Activated CD4-positive, CD25-positive, alpha-beta regulatory T cell (primary cell): ENCODE measurements around the gene ACAN.

Experiments
- DNase-seq, 4 experiments: peaks; one replicate each; lab custom pipeline; 2025; lab: John Stamatoyannopoulos, UW

Gene ACAN

DNA sequence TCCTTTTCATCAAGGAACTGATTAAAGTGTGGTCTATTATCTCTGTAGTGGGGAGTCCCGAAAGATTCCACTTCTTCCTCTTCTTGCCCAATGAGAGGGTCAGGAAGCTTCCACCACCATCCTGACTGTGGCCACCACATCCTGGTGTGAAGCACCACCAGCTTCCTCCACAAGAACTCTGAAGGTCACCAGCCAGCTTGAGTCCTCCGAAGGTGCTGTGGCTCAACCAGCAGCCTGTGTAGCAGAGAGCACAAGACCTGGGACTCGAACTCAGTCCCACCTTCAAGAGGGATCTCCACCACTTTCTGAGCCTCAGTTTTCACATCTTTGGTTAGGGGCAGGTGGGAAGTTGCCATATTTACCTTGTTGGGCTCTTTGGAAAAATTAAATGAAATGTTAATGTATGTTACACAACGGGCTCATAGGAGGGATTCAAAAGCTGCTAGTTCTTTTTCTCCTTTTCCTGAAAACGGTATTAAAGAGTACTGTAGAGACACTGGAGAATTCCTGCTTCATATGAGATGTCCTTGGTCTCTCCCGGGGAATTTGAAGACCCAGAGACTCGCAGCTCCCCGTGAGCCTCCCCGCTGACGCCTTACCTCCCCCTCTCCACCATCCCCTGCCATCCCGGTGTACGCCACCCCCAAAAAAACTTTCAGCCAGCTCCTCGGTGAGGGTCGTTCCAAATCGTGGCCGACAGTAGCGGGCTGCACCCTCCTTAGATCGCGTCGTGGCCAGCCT is 816 bp upstream of the ACAN start:
- DNase-seq: no peak

DNA sequence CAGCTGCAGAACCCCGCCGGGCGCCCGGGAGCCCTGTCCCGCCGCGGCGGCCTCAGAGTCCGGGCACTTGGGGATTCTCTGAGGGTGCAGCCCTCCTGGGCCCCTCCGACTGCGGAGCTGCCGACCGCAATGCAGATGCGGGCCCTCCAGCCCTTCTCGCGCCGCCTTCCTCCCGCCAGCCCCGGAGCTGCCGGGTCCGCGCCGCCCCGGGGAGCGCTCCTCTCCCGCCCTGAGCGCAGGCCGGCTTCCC is 320 bp upstream of the ACAN start:
- DNase-seq: no peak

DNA sequence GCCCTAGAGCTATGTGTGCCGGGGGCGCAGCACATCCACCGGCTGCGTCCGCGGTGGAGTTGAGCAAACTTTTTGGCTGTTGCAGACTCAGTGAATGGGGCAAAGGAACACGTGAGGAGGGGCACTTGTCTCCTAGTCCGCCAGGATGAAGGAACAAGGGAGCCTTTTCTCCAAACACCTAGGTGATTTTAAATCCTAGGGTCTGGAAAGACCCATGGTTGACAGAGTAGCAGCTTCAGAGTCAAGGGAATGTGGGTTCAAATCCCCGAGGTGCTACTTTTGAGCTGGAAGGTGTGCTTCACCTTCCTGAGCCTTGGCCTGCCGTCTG is 648 bp downstream of the ACAN start:
- DNase-seq: no peak

DNA sequence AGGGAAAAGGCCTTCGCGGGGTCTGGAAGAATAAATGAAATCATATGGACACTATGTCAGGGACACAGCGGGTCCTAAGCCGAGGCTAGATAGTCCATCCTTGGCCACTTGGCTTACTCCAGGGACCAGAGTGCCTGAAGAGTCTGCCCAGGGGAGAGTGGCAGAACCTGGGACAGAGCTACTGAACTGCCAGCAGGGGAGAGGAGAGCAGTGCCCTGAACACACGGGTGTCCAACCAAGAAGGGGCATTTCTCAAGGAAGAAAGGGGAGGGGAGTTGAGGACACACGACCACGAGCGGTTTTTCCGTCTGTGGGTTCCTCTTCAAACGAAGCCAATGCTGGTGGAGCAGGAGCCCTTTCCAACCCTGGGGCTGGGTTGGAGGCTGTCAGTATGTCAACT is 1.0 kb downstream of the ACAN start:
- DNase-seq: no peak

GRCh38 chr15:88805031-88805780 is 2.0 kb downstream of the ACAN start:
- no peak for DNase-seq

DNA sequence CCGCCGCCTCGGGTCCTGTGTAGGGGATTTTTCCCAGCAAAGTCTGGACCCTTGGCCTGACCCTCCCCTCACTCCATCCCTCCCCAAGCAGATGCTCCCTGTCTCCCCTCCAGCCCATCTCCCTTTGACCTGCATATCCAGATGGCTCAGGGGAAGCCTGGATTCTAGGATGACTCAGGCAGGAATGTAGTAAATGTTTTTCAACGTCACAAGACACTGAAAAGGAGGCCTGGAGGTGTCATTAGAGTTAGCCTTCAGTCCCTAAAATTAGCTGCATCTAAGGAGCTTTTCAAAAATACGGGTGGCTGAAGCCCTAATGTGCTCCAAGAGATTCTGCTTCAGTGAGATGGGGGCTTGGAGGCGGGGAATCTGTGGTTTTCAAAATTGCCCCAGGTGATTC is 7.2 kb downstream of the ACAN start:
- no peak for DNase-seq

DNA sequence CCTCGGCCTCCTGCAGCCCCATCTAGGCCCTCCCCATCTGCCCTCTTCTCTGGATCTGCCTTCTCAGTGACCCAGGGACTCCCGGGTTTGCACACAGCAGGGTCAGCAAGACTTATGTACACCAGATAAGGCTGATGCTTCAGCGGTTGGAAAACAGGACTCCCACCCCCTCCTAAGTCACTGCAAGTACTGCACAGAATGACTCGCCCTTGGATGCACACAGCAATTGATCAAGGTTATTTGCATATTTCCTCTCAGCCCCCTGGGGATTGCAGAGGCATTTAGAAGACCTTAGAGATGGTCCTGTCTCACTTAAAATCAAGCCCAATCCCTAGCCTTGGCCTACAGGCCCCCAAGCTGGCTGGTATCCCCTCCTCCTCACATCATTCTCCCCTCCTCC is 8.9 kb downstream of the ACAN start:
- DNase-seq: no peak

- no peak for DNase-seq
These were observed 10.7 kb downstream of the ACAN start for GRCh38 chr15:88813960-88814359.

DNA sequence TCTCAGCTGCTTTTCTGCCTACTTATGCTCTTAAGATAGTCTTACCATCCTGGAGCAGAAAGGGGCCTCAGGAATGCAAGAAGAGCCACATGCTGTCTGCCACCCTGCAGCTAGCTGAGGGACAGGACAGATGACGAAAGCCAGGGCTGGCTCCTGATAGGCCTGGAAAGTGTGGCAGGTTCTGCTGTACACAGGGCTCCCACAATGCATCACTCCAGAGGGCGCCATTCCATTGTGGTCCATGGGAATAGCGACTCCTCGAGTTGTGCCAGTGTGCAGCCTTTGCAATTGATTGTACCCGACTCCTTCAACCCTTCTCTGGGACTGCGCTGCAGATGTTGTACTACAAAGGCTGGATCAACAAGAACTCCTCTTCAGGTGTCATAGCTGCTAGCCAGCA is 11.2 kb downstream of the ACAN start:
- DNase-seq: no peak

DNA sequence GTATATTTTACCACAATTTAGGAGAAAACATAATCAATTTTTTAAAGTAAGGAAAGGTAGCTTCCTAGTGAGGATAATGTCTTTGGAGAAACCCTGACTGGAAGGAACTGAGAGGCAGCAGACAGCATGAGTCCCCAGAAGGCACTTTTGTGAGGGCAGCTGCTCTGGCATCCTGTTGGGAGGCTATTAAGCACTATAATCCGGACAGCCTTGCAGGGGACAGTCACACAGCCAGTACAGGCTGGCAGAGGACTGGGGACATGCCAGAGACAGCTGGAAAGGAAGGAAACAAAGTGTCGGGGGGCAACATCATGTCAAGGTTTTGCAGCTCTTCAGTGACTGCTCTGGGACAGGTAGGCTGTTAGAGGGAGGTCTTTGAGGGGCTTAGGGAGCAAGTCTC is 15.7 kb downstream of the ACAN start:
- no peak for DNase-seq

DNA sequence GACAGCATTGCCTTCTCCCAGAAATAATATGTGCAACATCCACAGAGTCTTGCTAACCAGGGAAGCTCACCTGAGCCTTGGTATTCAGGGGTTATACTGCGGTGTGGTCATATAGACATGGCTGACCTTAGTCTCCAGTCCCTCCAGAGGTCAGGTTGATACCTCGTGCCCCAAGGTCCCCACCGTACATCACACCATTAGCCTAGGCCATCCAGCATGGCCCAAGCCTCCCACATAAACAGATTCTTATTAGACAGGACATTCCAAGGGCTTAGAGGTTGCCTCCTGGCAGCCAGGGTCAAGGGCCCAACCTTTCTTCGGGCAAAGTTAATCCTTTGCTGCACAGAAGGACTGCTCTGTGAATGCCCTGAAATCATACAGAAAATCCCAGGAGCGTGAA is 18.8 kb downstream of the ACAN start:
- DNase-seq: no peak

DNA sequence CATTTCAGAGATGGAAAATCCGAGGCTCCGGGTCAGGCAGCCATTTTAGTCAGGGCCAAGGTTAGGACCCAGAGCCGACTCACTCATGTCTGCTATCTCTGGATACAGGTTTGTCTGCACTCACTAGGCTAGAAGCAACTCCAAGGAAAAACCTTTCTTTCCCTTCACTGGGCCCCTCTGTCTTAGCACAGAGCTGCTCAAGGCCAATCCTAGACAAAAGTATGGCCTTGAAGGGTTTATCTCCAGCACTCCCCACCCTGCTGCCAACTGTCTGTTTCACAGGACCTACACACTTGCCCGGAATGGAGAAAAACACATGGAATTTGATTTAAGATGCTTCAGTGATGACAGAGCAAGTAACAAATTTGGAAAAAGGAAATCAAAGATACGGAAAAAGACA is 25.6 kb downstream of the ACAN start:
- no peak for DNase-seq

GRCh38 chr15:88830016-88830415 is 26.8 kb downstream of the ACAN start:
- no peak for DNase-seq

DNA sequence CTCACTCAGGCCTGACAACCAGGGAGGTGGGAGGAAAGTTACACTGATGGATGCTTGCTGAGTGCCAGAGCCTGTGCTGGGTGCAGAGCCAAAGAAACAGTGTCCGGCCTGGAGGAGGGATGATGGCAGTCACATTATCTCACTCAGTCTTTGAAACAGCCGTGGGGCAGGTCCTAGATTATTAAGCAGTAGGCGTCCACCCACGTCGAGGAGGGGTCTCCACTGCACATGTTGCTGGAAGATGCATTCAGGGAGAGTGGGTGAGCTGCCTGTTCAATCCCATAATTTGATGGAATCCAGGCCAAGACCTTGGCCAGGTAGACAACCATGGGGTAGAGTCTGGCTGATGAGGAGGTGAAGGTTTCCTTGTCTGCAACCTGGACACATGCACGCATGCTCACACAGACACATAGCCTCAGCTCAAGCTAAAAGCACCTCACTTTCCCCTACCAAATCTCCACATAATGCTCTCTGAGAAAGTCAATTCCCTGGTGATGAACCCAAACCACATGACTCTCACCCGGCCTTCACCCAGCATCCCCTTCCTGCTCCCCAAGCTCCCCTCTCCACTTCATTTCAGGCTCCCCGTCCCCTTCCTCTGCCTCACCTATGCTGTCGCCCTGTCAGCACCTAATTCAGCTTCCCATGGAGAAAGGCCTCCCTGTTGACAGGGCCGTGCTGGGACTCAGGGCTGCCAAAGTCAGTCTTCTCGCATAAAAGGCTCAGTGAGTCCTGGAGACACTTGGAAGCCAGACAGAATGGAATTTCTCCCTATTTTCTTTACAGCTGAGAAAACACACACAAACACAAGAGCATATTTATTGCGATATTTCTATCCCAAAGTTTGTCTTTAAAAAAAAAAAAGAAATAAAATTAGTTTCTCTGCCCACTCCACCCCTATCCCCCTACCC is 29.8 kb downstream of the ACAN start:
- no peak for DNase-seq

DNA sequence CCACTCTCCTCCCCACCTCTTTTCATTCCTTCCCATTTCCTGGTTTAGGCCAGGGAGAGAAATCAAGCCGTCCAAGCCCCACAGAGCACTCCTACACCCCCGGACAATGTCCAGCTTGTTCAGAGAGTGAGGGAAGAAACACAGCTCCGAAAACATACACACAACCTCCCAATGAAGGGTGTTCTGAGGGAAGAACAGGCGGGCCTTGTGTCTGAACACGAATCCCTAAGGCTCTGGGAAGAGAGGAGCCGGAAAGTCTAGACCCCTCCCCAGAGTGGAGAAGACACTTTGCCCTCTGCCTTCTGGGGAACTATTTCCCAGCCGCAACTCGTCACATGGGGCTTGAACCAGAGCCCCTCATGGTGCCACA is 30.5 kb downstream of the ACAN start:
- DNase-seq: no peak

- DNase-seq: no peak
These were observed 31.1 kb downstream of the ACAN start for GRCh38 chr15:88834211-88834812.

DNA sequence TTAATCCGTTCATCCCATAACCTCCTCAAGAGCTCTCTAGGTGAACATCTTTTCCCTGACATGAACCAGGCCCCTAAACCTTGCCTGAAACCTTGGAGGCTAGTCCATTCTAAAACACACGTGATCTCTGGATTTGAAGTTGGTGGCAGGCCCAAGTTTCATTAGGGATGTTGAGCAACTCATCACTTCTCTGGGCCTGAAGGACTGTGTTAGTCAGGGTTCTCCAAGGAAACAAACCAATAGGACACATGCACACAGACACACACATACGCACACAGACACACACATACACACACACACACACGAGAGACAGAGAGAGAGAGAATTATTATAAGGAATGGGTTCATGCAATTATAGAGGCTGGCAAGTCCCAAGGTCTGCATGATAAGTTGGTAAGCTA is 31.9 kb downstream of the ACAN start:
- no peak for DNase-seq

- DNase-seq: no peak
These were observed 32.4 kb downstream of the ACAN start for GRCh38 chr15:88835646-88836045.

DNA sequence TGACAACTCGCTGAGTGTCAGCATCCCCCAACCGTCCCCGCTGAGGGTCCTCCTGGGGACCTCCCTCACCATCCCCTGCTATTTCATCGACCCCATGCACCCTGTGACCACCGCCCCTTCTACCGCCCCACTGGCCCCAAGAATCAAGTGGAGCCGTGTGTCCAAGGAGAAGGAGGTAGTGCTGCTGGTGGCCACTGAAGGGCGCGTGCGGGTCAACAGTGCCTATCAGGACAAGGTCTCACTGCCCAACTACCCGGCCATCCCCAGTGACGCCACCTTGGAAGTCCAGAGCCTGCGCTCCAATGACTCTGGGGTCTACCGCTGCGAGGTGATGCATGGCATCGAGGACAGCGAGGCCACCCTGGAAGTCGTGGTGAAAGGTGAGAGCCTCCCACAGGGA is 35.4 kb downstream of the ACAN start:
- no peak for DNase-seq

DNA sequence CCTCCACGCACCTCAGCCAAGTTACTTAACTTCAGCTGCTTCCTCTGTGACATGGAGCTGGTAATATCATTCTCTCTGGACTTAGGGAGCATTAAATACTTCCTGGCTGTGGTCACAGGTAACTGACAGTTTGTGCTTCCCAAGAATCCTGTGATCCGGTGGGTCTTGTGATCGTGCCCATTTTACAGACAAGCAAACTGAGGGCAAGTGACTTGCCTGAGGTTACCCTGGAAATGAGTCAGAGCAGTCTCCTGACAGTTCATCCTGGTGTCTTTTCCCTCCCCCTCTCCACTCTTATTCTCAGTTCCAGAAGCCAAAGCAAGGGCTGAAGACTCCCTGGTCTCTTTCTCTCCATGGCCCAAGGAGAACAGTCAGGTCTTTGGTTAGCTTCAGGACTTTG is 35.9 kb downstream of the ACAN start:
- no peak for DNase-seq

GRCh38 chr15:88839961-88840360 is 36.7 kb downstream of the ACAN start:
- DNase-seq: no peak

GRCh38 chr15:88841236-88841635 is 38.0 kb downstream of the ACAN start:
- DNase-seq: no peak

DNA sequence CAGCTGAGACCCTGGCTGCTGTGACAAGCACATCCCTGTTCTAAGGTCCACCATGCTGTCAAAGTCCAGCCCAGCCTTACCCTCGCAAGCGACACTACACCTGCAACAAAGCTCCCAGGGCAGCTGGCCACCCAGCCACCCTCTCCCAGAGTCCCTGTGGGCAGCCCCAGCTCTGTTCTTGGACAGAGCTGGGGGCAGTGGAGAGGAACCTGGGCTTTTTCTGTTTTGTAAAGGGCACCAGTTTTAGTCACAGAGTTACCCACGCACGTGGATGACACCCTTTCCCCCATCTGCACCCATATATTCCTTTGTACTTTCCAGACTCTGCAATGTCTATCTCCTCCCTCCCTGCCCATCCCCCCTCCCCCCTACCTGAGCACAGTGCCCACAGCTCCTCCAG is 38.9 kb downstream of the ACAN start:
- no peak for DNase-seq
